Neural progenitor cell (in vitro differentiated cells): ENCODE results near the gene KLHL3. TPM values are rescaled to one million over a fixed set of nuclear protein-coding genes. Genes with fewer than 3 reads are reported as not detected.
"Not testable (repeated sequence)": the region's sequence is repeated elsewhere in the genome, so short reads cannot be mapped to it uniquely, and the experiment has no call there.

ENCODE experiments used
- DNase-seq: peaks from one replicate; pipeline ENCODE4 v3.0.0-alpha.2; 2016; ENCODE audit warnings: low spot score
- H2AFZ ChIP-seq: fragments of 200-600 bp; sonication (generic); replicated peaks from 2 replicates; pipeline ENCODE4 v1.6.1; 2016; ENCODE audit warnings: antibody characterized with exemption
- H3F3A ChIP-seq: fragments of 200-600 bp; sonication (generic); 2 replicates; pipeline ENCODE4 v1.6.1; 2016; ENCODE audit warnings: antibody characterized with exemption, low read depth
- H3K27ac ChIP-seq: fragments of 200-600 bp; sonication (generic); 2 replicates; pipeline ENCODE4 v1.5.1; 2016; ENCODE audit warnings: mild to moderate bottlenecking
- H3K27me3 ChIP-seq: fragments of 200-600 bp; sonication (generic); 2 replicates; pipeline ENCODE4 v1.6.1; 2016; ENCODE audit warnings: mild to moderate bottlenecking, moderate library complexity
- H3K36me3 ChIP-seq: fragments of 200-600 bp; sonication (generic); 2 replicates; pipeline ENCODE4 v1.5.1; 2016
- H3K4me1 ChIP-seq: fragments of 200-600 bp; sonication (generic); 2 replicates; pipeline ENCODE4 v1.6.1; 2016; ENCODE audit warnings: mixed run types
- H3K4me2 ChIP-seq: fragments of 200-600 bp; sonication (generic); 2 replicates; pipeline ENCODE4 v1.6.1; 2016
- H3K4me3 ChIP-seq: fragments of 200-600 bp; sonication (generic); 2 replicates; pipeline ENCODE4 v1.5.1; 2016
- H3K79me2 ChIP-seq: fragments of 200-600 bp; sonication (generic); 2 replicates; pipeline ENCODE4 v1.6.1; 2016; ENCODE audit warnings: low read depth
- H3K9ac ChIP-seq: fragments of 200-600 bp; sonication (generic); 2 replicates; pipeline ENCODE4 v1.6.1; 2016
- H3K9me3 ChIP-seq: fragments of 200-600 bp; sonication (generic); 2 replicates; pipeline ENCODE4 v1.5.1; 2016; ENCODE audit warnings: low read depth
- H4K20me1 ChIP-seq: fragments of 200-600 bp; sonication (generic); 2 replicates; pipeline ENCODE4 v1.6.1; 2016; ENCODE audit warnings: low read depth
- H3K27ac Mint-ChIP-seq: 3 replicates; pipeline ENCODE4 v1.8.0; 2021; ENCODE audit warnings: mixed read lengths
- H3K27me3 Mint-ChIP-seq: 2 replicates; pipeline ENCODE4 v1.8.0; 2022; ENCODE audit warnings: low read depth, mild to moderate bottlenecking, inconsistent platforms, moderate library complexity, mixed read lengths; ENCODE audit not compliant: insufficient read depth
- H3K36me3 Mint-ChIP-seq: 3 replicates; pipeline ENCODE4 v1.8.0; 2021; ENCODE audit warnings: mixed read lengths
- H3K4me1 Mint-ChIP-seq: 3 replicates; pipeline ENCODE4 v1.8.0; 2021; ENCODE audit warnings: mixed read lengths
- H3K4me3 Mint-ChIP-seq: 3 replicates; pipeline ENCODE4 v1.8.0; 2021; ENCODE audit warnings: mild to moderate bottlenecking, moderate library complexity, mixed read lengths
- H3K9me3 Mint-ChIP-seq: 3 replicates; pipeline ENCODE4 v1.8.0; 2020; ENCODE audit warnings: mixed read lengths
- EZH2 ChIP-seq: fragments of 200-600 bp; sonication (generic); IDR thresholded peaks from 2 replicates; pipeline ENCODE4 v1.6.1; 2017; ENCODE audit warnings: antibody characterized with exemption, mild to moderate bottlenecking, moderate library complexity
- EZH2phosphoT487 ChIP-seq: fragments of 200-600 bp; sonication (generic); IDR thresholded peaks from 2 replicates; pipeline ENCODE4 v1.6.1; 2017; ENCODE audit warnings: antibody characterized with exemption
- total RNA-seq: library from RNA; depleted of rRNA; stranded (reverse); fragments of >200 nt; gene quantifications from 2 replicates; pipeline ENCODE4 v1.2.3, GENCODE V29; 2015; ENCODE audit warnings: low replicate concordance
- TF ChIP-seq, protein P1 (sequence below): fragments of 200-600 bp; sonication (generic); IDR thresholded peaks from 2 replicates; pipeline ENCODE4 v1.5.1; 2017; ENCODE audit warnings: antibody characterized with exemption, mild to moderate bottlenecking

The KLHL3 gene
- total RNA-seq, 1 donor from 2014 or later, result 26.8 TPM

DNA sequence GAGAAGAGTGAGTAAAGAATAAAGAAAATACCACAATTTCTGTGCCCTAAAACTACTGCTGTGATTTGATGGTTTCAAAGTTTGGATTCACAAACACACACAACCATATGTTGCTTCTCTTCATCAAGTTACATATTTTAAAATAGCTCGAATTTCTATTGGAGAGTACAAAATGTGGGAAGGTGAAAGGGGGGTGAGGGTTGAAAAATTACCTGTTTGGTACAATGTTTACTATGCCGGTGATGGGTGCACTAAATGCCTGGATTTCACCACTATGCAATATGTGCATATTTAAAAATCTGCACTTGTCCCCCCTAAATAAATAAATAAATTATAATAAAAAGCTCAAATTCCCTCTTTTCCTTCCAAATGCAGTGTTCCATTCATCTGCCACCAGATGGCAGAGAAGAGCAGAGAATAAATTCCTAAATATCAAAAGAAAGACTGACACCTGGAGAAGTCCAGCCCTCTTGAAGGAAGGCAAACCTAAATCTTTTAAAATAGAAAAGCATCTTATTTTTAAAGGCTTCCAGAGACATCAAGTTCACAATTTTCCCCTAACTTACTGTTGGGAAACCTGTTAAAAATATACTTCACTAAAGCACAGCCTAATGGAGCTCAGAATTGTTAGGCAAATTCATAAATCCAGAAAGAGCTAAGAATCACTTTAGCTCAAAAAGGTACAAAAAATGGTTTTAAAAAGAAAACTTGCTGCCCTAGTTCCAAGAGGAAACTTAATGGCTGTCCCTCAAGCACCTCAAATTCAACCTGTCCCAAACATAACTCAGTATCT lies 43.1 kb upstream of the KLHL3 start:
- Histone ChIP-seq H3K4me3 (no peak overlapping the region), H3K9ac (no peak overlapping the region), H3K4me1 (no peaks in the 10 kb centered on the region), H3K79me2 (no peaks in the 10 kb centered on the region), H3K4me2 (no peak overlapping the region), H3K27me3 (no peaks in the 10 kb centered on the region), H2AFZ (peak overlapping the region; percentile 33), H3K9me3 (no peaks in the 10 kb centered on the region), H4K20me1 (no peaks in the 10 kb centered on the region), H3K27ac (no peak overlapping the region), H3K36me3 (no peaks in the 10 kb centered on the region), H3F3A (no peaks in the 10 kb centered on the region)
- Mint-ChIP-seq H3K27ac (no peak overlapping the region), H3K4me3 (no peak overlapping the region), H3K4me1 (no peaks in the 10 kb centered on the region), H3K36me3 (no peaks in the 10 kb centered on the region), H3K9me3 (no peaks in the 10 kb centered on the region), H3K27me3 (no peaks in the 10 kb centered on the region)
- TF ChIP-seq, protein P1, sequence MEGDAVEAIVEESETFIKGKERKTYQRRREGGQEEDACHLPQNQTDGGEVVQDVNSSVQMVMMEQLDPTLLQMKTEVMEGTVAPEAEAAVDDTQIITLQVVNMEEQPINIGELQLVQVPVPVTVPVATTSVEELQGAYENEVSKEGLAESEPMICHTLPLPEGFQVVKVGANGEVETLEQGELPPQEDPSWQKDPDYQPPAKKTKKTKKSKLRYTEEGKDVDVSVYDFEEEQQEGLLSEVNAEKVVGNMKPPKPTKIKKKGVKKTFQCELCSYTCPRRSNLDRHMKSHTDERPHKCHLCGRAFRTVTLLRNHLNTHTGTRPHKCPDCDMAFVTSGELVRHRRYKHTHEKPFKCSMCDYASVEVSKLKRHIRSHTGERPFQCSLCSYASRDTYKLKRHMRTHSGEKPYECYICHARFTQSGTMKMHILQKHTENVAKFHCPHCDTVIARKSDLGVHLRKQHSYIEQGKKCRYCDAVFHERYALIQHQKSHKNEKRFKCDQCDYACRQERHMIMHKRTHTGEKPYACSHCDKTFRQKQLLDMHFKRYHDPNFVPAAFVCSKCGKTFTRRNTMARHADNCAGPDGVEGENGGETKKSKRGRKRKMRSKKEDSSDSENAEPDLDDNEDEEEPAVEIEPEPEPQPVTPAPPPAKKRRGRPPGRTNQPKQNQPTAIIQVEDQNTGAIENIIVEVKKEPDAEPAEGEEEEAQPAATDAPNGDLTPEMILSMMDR, result peak; percentile 82
- no peak for TF ChIP-seq EZH2
- DNase-seq, result peak; percentile 62

DNA sequence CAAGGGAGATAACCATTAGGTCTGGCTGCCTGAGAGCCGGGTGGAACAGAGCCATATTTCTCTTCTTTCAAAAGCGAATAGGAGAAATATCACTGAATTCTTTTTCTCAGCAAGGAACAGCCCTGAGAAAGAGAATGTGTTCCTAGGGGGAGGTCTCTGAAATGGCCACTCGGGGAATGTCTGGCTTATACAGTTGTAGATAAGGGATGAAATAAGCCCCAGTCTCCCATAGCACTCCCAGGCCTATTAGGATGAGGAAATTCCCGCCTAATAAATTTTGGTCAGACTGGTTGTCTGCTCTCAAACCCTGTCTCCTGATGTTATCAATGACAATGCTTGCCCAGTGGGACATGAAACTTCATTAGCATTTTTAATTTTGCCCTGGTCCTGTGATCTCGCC lies 32.0 kb upstream of the KLHL3 start:
- not testable (repeated sequence) for H3K4me3 Mint-ChIP-seq, H3K9ac ChIP-seq
- H3K9me3 Mint-ChIP-seq, result peaks cover 18% of the 10 kb centered on the region

DNA sequence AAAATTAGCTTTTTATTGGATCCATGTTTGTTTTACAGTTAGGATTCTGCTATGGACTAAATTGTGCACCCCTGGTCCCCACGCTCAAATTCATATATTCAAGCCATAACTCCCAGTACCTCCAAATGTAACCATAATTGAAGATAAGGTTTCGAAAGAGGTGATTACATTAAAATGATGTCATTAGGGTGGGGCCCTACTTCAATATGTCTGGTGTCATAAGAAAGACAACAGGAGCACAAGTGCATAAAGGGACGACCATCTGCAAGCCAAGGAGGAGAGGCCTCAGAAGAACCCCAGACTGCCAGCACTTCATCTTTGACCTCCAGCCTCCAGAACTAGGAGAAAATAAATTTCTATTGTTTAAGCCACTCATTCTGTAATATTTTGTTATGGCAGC lies 25.7 kb upstream of the KLHL3 start:
- H4K20me1 ChIP-seq, result no peaks in the 10 kb centered on the region
- H3K27ac ChIP-seq, result no peak overlapping the region
- Mint-ChIP-seq H3K9me3 (peaks cover 9% of the 10 kb centered on the region), H3K27ac (no peak overlapping the region), H3K27me3 (peaks cover 7% of the 10 kb centered on the region), H3K4me3 (no peak overlapping the region), H3K36me3 (no peaks in the 10 kb centered on the region), H3K4me1 (no peaks in the 10 kb centered on the region)
- no peak for TF ChIP-seq EZH2
- TF ChIP-seq, protein P1, result no peak
- TF ChIP-seq EZH2phosphoT487, result no peak
- no peaks in the 10 kb centered on the region for H3K4me1 ChIP-seq
- no peaks in the 10 kb centered on the region for H3F3A ChIP-seq
- no peak overlapping the region for H3K4me3 ChIP-seq
- no peak overlapping the region for H3K9ac ChIP-seq
- no peaks in the 10 kb centered on the region for H3K9me3 ChIP-seq
- no peak overlapping the region for H3K4me2 ChIP-seq
- no peaks in the 10 kb centered on the region for H3K36me3 ChIP-seq
- no peak overlapping the region for H2AFZ ChIP-seq
- no peak for DNase-seq
- H3K79me2 ChIP-seq, result no peaks in the 10 kb centered on the region
- no peaks in the 10 kb centered on the region for H3K27me3 ChIP-seq

More for the DNA sequence above, 32.0 kb upstream of the KLHL3 start:
- H3K4me1 ChIP-seq, H3K4me3 ChIP-seq, H3K79me2 ChIP-seq, H3K36me3 ChIP-seq, H2AFZ ChIP-seq, H3K27ac Mint-ChIP-seq, H3K27me3 Mint-ChIP-seq, H3K27me3 ChIP-seq, H4K20me1 ChIP-seq, H3K27ac ChIP-seq, H3K36me3 Mint-ChIP-seq, H3K9me3 ChIP-seq, H3K4me1 Mint-ChIP-seq, DNase-seq, H3K4me2 ChIP-seq, H3F3A ChIP-seq: not testable (repeated sequence)

DNA sequence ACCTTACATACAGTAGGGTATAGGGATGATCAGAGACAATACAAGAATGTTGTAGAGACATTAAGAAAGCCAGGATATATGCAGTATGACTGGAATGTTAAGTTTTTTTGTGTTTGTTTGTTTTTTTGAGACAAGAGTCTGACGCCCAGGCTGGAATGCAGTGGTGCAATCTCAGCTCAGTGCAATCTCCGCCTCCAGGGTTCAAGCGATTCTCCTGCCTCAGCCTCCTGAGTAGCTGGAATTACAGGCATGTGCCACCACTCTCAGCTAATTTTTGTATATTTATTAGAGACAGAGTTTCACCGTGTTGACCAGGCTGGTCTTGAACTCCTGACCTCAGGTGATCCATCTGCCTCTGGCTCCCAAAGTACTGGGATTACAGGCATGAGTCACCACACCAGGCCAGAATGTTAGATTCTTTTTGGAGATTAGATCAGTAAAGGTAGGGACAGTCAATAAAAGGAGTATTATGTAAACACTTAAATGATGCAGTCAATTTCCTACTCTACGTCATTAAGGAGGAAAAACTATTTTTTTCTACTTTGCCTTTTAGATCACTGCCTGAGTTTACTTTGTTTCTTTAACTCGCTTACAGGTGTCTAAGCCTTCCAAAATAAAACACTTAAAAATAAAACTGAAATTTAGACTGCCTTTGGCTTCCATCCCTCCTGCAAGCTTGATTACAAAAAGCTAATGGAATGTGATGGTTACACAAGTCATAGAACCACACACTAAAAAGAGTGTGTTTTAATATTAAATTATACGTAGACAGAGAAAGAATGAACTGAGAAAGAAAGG lies 25.0 kb upstream of the KLHL3 start:
- H3K4me3 ChIP-seq, result no peak overlapping the region
- H4K20me1 ChIP-seq, result no peaks in the 10 kb centered on the region
- no peak overlapping the region for H3K27ac ChIP-seq
- DNase-seq, result no peak
- H3K27me3 Mint-ChIP-seq, result peaks cover 7% of the 10 kb centered on the region
- no peaks in the 10 kb centered on the region for H3K9me3 ChIP-seq
- TF ChIP-seq EZH2phosphoT487, result no peak
- TF ChIP-seq EZH2, result no peak
- TF ChIP-seq, protein P1, result no peak
- no peaks in the 10 kb centered on the region for H3K4me1 ChIP-seq
- H3K4me2 ChIP-seq, result no peak overlapping the region
- H3K36me3 Mint-ChIP-seq, result no peaks in the 10 kb centered on the region
- no peaks in the 10 kb centered on the region for H3K27me3 ChIP-seq
- H2AFZ ChIP-seq, result no peak overlapping the region
- peaks cover 9% of the 10 kb centered on the region for H3K9me3 Mint-ChIP-seq
- H3K36me3 ChIP-seq, result no peaks in the 10 kb centered on the region
- H3K79me2 ChIP-seq, result peaks cover under 1% of the 10 kb centered on the region
- no peak overlapping the region for H3K4me3 Mint-ChIP-seq
- no peaks in the 10 kb centered on the region for H3F3A ChIP-seq
- no peak overlapping the region for H3K27ac Mint-ChIP-seq
- H3K9ac ChIP-seq, result no peak overlapping the region
- no peaks in the 10 kb centered on the region for H3K4me1 Mint-ChIP-seq
